Activated T-cell treated with anti-CD3 and anti-CD28 coated beads, Interleukin-2, amount 50 U/mL, for 72 hours (primary cell): ENCODE data around the gene DNAH8. TPM values are rescaled to one million over a fixed set of nuclear protein-coding genes. Genes with fewer than 3 reads are reported as not detected.

Experiments
- ATAC-seq, 2 donors: fragments of 150-1000 bp; cut with Tn5 transposase; replicated peaks in 1 of 2; 2 replicates each; pipeline ENCODE4 v1.10.0; 2021; ENCODE audit warnings: moderate library complexity in 2 of 2, mild to moderate bottlenecking in 1 of 2
- DNase-seq, 2 donors: peaks; one replicate each; pipeline ENCODE4 v3.0.0; 2021 to 2022; ENCODE audit warnings: mixed read lengths in 1 of 2
- H3K27ac Mint-ChIP-seq: one replicate; pipeline ENCODE4 v1.8.0; 2022; ENCODE audit warnings: mild to moderate bottlenecking, moderate library complexity, mixed read lengths
- H3K27me3 Mint-ChIP-seq: one replicate; pipeline ENCODE4 v1.8.0; 2022; ENCODE audit warnings: low read depth, mixed read lengths
- H3K36me3 Mint-ChIP-seq, 2 donors: one replicate each; pipeline ENCODE4 v1.8.0; 2022; ENCODE audit warnings: mixed read lengths in 2 of 2, mild to moderate bottlenecking in 1 of 2; ENCODE audit not compliant: insufficient read depth in 2 of 2
- H3K4me1 Mint-ChIP-seq: one replicate; pipeline ENCODE4 v1.8.0; 2022; ENCODE audit warnings: low read depth, mixed read lengths
- H3K4me3 Mint-ChIP-seq, 2 donors: one replicate each; pipeline ENCODE4 v1.8.0; 2022; ENCODE audit warnings: mild to moderate bottlenecking in 2 of 2, mixed read lengths in 2 of 2, moderate library complexity in 2 of 2
- H3K9me3 Mint-ChIP-seq, 2 donors: one replicate each; pipeline ENCODE4 v1.8.0; 2022; ENCODE audit warnings: mixed read lengths in 2 of 2
- total RNA-seq, 2 donors: library from RNA; stranded (reverse); gene quantifications; one replicate each; pipeline ENCODE4 v1.2.3, GENCODE V29; 2022

The DNAH8 gene
- total RNA-seq, 2 donors from 2014 or later, result 0.02 to 0.41 TPM

GRCh38 chr6:38968702-38969149, 253.6 kb downstream of the DNAH8 start:
- H3K36me3 Mint-ChIP-seq, result no peaks in the 10 kb centered on the region
- H3K9me3 Mint-ChIP-seq, result no peaks in the 10 kb centered on the region
- H3K4me3 Mint-ChIP-seq, result no peak overlapping the region
- H3K27ac Mint-ChIP-seq, result no peak overlapping the region
- H3K27me3 Mint-ChIP-seq, result peaks cover 15% of the 10 kb centered on the region
- ATAC-seq, result peak; percentile 33 to 55
- H3K4me1 Mint-ChIP-seq, result peaks cover 5% of the 10 kb centered on the region
- DNase-seq, result no peak

DNA sequence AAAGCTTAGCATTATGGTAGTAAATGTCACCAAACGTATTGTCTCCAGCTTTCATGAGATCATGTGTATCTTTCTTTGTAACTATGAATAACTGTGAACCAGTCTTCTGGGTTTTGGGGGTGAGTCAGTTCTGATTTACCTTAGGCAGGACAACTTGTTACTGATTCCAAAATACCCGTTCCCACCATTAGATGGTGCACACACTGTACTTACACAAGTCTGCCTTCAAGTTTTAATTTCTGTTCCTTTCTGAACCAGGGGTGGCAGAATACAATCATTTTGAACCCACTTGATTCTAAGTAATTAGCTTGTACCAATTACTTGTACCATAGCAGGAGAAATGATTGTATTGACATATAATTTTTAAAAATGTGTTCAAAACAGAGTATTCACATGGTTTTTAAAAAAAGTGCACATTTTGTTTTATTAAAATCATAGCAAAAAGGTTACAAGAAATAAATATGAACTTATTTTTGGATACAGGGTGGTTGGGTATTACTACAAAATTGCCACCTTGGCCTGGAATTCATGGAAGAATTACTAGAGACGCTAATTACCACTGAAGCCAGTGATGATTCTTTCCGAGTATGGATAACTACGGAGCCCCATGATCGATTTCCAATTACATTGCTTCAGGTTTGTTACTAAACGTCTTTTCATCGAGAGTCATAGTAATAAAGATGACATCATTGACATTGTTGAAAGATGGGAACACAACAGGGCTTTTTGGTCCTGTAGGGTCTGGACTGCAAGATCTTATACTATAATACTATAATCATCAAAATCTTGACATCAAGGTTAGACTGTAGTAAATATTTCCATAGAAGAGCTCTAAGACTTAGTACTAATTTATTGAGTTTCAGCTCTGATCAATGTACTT, 258.3 kb downstream of the DNAH8 start:
- H3K27ac Mint-ChIP-seq, result no peak overlapping the region
- peaks cover 5% of the 10 kb centered on the region for H3K4me1 Mint-ChIP-seq
- no peaks in the 10 kb centered on the region for H3K9me3 Mint-ChIP-seq
- DNase-seq, result peak; percentile 35 to 48
- no peaks in the 10 kb centered on the region for H3K36me3 Mint-ChIP-seq
- peaks cover 28% of the 10 kb centered on the region for H3K27me3 Mint-ChIP-seq
- no peak overlapping the region for H3K4me3 Mint-ChIP-seq
- peak; percentile 98 for ATAC-seq

GRCh38 chr6:38974389-38975151, 259.5 kb downstream of the DNAH8 start:
- DNase-seq (no peak), ATAC-seq (no peak)
- H3K4me1 Mint-ChIP-seq, result peaks cover 5% of the 10 kb centered on the region
- H3K27ac Mint-ChIP-seq, result no peak overlapping the region
- no peaks in the 10 kb centered on the region for H3K9me3 Mint-ChIP-seq
- H3K36me3 Mint-ChIP-seq, result no peaks in the 10 kb centered on the region
- peaks cover 40% of the 10 kb centered on the region for H3K27me3 Mint-ChIP-seq
- H3K4me3 Mint-ChIP-seq, result no peak overlapping the region

DNA sequence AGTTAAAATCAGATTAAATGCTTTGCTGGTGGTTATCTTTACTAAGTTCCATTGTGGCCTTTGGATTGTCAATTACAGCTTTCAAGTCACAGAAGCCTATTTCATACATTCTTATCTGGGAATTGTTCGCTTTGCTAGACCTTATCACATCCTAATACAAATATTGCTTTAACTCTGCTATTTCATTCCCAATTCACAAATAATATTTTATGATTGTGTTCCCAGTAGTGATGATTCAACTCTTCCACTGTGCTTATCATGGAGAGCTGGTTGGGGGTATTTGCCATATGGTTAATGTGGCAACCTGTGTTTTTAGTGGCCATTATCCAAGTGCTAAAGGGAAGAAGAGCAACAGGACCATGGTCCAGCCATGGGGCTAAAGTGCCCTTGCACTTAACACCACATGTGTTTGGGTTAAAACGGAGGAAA, 260.5 kb downstream of the DNAH8 start:
- ATAC-seq (no peak), DNase-seq (no peak)
- peaks cover 34% of the 10 kb centered on the region for H3K27me3 Mint-ChIP-seq
- H3K27ac Mint-ChIP-seq, result no peak overlapping the region
- no peaks in the 10 kb centered on the region for H3K9me3 Mint-ChIP-seq
- no peak overlapping the region for H3K4me3 Mint-ChIP-seq
- peaks cover 5% of the 10 kb centered on the region for H3K4me1 Mint-ChIP-seq
- no peaks in the 10 kb centered on the region for H3K36me3 Mint-ChIP-seq

- H3K27me3 Mint-ChIP-seq, result peaks cover 33% of the 10 kb centered on the region
- H3K4me1 Mint-ChIP-seq, result peaks cover 5% of the 10 kb centered on the region
- DNase-seq (no peak), ATAC-seq (no peak)
- no peak overlapping the region for H3K4me3 Mint-ChIP-seq
- H3K36me3 Mint-ChIP-seq, result no peaks in the 10 kb centered on the region
- no peak overlapping the region for H3K27ac Mint-ChIP-seq
- no peaks in the 10 kb centered on the region for H3K9me3 Mint-ChIP-seq
Measured at GRCh38 chr6:38976051-38976450, 260.9 kb downstream of the DNAH8 start.

- no peaks in the 10 kb centered on the region for H3K36me3 Mint-ChIP-seq
- peaks cover 33% of the 10 kb centered on the region for H3K27me3 Mint-ChIP-seq
- DNase-seq (no peak), ATAC-seq (no peak)
- no peak overlapping the region for H3K27ac Mint-ChIP-seq
- H3K4me1 Mint-ChIP-seq, result peaks cover 5% of the 10 kb centered on the region
- no peak overlapping the region for H3K4me3 Mint-ChIP-seq
- H3K9me3 Mint-ChIP-seq, result no peaks in the 10 kb centered on the region
Measured at GRCh38 chr6:38976801-38977500, 261.8 kb downstream of the DNAH8 start.

DNA sequence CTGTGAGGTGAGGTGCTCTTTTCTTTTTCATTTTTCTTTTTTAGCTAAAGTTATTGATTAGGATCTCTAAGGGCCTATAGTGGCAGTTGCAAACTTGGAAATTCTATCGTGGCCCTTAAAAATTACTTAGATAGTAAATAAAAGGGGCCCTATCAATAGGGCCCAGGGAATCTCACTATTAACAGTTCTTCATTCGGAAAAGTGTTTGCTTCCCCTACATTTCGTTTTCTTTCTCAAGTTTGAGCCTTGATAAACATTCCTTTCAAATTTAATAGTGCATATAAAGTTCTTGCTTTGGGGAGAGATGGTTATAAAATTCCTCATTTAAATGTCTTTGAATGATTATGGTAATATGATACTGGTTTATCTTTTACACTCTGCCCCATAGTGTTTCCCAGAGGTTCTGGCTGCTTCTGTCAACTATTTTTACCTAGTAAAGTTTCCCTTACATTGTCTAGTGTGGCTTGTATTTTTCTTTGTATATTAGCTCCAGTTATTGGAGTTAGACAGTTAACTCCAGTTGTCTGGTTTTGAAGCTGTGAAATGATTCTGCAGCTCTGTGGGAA, 263.1 kb downstream of the DNAH8 start:
- H3K36me3 Mint-ChIP-seq, result no peaks in the 10 kb centered on the region
- H3K4me3 Mint-ChIP-seq, result no peak overlapping the region
- H3K9me3 Mint-ChIP-seq, result no peaks in the 10 kb centered on the region
- H3K4me1 Mint-ChIP-seq, result no peaks in the 10 kb centered on the region
- no peak for ATAC-seq
- H3K27ac Mint-ChIP-seq, result no peak overlapping the region
- peaks cover 38% of the 10 kb centered on the region for H3K27me3 Mint-ChIP-seq
- no peak for DNase-seq

GRCh38 chr6:38982470-38982869, 267.4 kb downstream of the DNAH8 start:
- ATAC-seq, result no peak
- H3K36me3 Mint-ChIP-seq, result no peaks in the 10 kb centered on the region
- no peak overlapping the region for H3K27ac Mint-ChIP-seq
- no peak overlapping the region for H3K4me3 Mint-ChIP-seq
- no peak for DNase-seq
- H3K4me1 Mint-ChIP-seq, result no peaks in the 10 kb centered on the region
- peaks cover 35% of the 10 kb centered on the region for H3K27me3 Mint-ChIP-seq
- no peaks in the 10 kb centered on the region for H3K9me3 Mint-ChIP-seq

- DNase-seq (no peak), ATAC-seq (no peak)
- H3K9me3 Mint-ChIP-seq, result no peaks in the 10 kb centered on the region
- no peak overlapping the region for H3K4me3 Mint-ChIP-seq
- peaks cover 14% of the 10 kb centered on the region for H3K27me3 Mint-ChIP-seq
- no peaks in the 10 kb centered on the region for H3K36me3 Mint-ChIP-seq
- H3K27ac Mint-ChIP-seq, result no peak overlapping the region
- no peaks in the 10 kb centered on the region for H3K4me1 Mint-ChIP-seq
Measured at GRCh38 chr6:38984723-38985122, 269.6 kb downstream of the DNAH8 start.

- Mint-ChIP-seq H3K36me3 (no peaks in the 10 kb centered on the region), H3K9me3 (no peaks in the 10 kb centered on the region), H3K4me3 (no peak overlapping the region), H3K4me1 (no peaks in the 10 kb centered on the region), H3K27me3 (peaks cover 14% of the 10 kb centered on the region), H3K27ac (no peak overlapping the region)
- DNase-seq, result no peak
- ATAC-seq, result peak; percentile 59 to 76
Measured at GRCh38 chr6:38985839-38986238, 270.7 kb downstream of the DNAH8 start.

GRCh38 chr6:38987503-38987902, 272.4 kb downstream of the DNAH8 start:
- no peaks in the 10 kb centered on the region for H3K36me3 Mint-ChIP-seq
- DNase-seq (no peak), ATAC-seq (no peak)
- no peaks in the 10 kb centered on the region for H3K4me1 Mint-ChIP-seq
- H3K4me3 Mint-ChIP-seq, result no peak overlapping the region
- peaks cover 11% of the 10 kb centered on the region for H3K27me3 Mint-ChIP-seq
- no peaks in the 10 kb centered on the region for H3K9me3 Mint-ChIP-seq
- no peak overlapping the region for H3K27ac Mint-ChIP-seq

DNA sequence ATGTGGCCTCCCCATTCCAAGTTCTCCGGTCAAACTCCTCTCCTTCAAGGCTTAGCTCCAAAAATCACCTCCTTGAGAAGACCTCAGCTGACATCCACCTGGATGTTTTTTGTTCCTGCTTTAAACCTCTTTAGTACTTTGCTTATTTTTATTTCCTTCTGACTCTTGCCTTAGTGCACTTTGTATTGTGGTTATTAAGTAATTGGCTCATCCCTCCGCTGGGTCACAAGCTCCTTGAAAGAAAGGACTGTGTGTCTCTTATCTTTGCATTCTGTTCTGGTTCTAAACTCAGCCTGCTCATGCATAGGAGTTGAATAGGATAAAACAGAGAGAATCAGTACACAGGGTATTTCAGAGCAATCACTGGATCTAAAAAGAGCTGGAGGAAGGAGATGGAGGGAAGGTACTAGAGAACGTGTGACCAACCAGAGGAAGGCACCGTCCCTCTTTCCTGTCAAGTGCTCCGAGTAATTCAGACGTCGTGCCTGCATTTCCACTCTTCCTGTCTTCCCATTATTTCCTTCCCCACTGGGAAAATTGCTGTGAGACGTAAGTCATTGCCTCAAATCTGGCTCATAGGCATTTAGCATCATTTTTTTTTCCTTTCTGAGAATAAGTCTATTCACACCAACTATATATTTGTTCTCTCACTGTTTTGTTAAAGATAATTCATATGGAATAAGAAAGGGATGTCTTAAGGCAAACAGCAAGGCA, 273.8 kb downstream of the DNAH8 start:
- no peaks in the 10 kb centered on the region for H3K4me1 Mint-ChIP-seq
- H3K27me3 Mint-ChIP-seq, result peaks cover 9% of the 10 kb centered on the region
- no peaks in the 10 kb centered on the region for H3K36me3 Mint-ChIP-seq
- no peak overlapping the region for H3K4me3 Mint-ChIP-seq
- DNase-seq (no peak), ATAC-seq (no peak)
- H3K9me3 Mint-ChIP-seq, result no peaks in the 10 kb centered on the region
- H3K27ac Mint-ChIP-seq, result no peak overlapping the region
